Vagina (tissue), 2 donors: ENCODE data around the gene PANX1. TPM values are rescaled to one million over a fixed set of nuclear protein-coding genes. Genes with fewer than 3 reads are reported as not detected.
A peak's percentile ranks its signal among the peaks of the same experiment; 100 is the strongest.
"Not testable (repeated sequence)": the region's sequence is repeated elsewhere in the genome, so short reads cannot be mapped to it uniquely, and the experiment has no call there.

Experiments used
- DNase-seq, 2 donors: peaks; one replicate each; pipeline ENCODE4 v3.0.0-alpha.2; 2017; ENCODE audit errors: extremely low spot score in 2 of 2
- H3K27ac ChIP-seq: fragments of 200-600 bp; sonication (generic); one replicate; pipeline ENCODE4 v1.5.1; 2019
- H3K27me3 ChIP-seq: fragments of 200-600 bp; sonication (generic); one replicate; pipeline ENCODE4 v1.5.1; 2019
- H3K36me3 ChIP-seq, 2 donors: fragments of 200-600 bp; sonication (generic); one replicate each; pipeline ENCODE4 v1.5.1; 2017 to 2019
- H3K4me1 ChIP-seq: fragments of 200-600 bp; sonication (generic); one replicate; pipeline ENCODE4 v1.5.1; 2019
- H3K4me3 ChIP-seq, 2 donors: fragments of 200-600 bp; sonication (generic); 1 replicate in 1 of 2; 2 replicates in 1 of 2; pipeline ENCODE4 v1.5.1; 2016 to 2019
- H3K9me3 ChIP-seq: fragments of 200-600 bp; sonication (generic); one replicate; pipeline ENCODE4 v1.5.1; 2019
- POLR2A ChIP-seq, 2 donors: fragments of 450-650 bp; IDR thresholded peaks; one replicate each; pipeline ENCODE4 v1.6.1; 2017; ENCODE audit warnings: antibody characterized with exemption in 2 of 2, mild to moderate bottlenecking in 2 of 2, moderate library complexity in 2 of 2
- POLR2AphosphoS5 ChIP-seq, 2 donors: sonication (generic); formaldehyde crosslinking; IDR thresholded peaks; one replicate each; pipeline ENCODE4 v1.9.0; 2017; ENCODE audit warnings: antibody characterized with exemption in 2 of 2, mild to moderate bottlenecking in 2 of 2, low read depth in 1 of 2; ENCODE audit not compliant: insufficient read depth in 1 of 2
- intact Hi-C: fragments of 100-400 bp; cut with DNase I; formaldehyde crosslinking; loops from one replicate; pipeline ENCODE4 v1.15.1; 2023
- total RNA-seq: library from RNA; depleted of rRNA; stranded (reverse); fragments of >200 nt; gene quantifications from one replicate; pipeline ENCODE4 v1.2.3, GENCODE V29; 2016
- TF ChIP-seq, protein P1 (sequence below), 3 experiments: fragments of 450-650 bp in 2 of 3; fragments of 200-600 bp in 1 of 3; sonication (generic) in 1 of 3; IDR thresholded peaks; one replicate each; pipeline ENCODE4 v1.5.1; 2017 to 2019; ENCODE audit warnings: antibody characterized with exemption in 3 of 3, mild to moderate bottlenecking in 2 of 3, moderate library complexity in 2 of 3

Gene PANX1
- total RNA-seq, 1 donor from 2014 or later: 18.9 TPM

GRCh38 chr11:94117871-94118270 is 10.8 kb upstream of the PANX1 start:
- H3K27ac ChIP-seq: no peak overlapping the region
- no peaks in the 10 kb centered on the region for H3K36me3 ChIP-seq
- TF ChIP-seq POLR2AphosphoS5 (IDR thresholded peaks at IDR 0.05; ENCODE audit: insufficient read depth in 1 of 2, low read depth in 1 of 2) (no peak), POLR2A (IDR thresholded peaks at IDR 0.05) (no peak)
- TF ChIP-seq, protein P1, sequence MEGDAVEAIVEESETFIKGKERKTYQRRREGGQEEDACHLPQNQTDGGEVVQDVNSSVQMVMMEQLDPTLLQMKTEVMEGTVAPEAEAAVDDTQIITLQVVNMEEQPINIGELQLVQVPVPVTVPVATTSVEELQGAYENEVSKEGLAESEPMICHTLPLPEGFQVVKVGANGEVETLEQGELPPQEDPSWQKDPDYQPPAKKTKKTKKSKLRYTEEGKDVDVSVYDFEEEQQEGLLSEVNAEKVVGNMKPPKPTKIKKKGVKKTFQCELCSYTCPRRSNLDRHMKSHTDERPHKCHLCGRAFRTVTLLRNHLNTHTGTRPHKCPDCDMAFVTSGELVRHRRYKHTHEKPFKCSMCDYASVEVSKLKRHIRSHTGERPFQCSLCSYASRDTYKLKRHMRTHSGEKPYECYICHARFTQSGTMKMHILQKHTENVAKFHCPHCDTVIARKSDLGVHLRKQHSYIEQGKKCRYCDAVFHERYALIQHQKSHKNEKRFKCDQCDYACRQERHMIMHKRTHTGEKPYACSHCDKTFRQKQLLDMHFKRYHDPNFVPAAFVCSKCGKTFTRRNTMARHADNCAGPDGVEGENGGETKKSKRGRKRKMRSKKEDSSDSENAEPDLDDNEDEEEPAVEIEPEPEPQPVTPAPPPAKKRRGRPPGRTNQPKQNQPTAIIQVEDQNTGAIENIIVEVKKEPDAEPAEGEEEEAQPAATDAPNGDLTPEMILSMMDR (IDR thresholded peaks at IDR 0.05): no peak
- no peaks in the 10 kb centered on the region for H3K9me3 ChIP-seq
- intact Hi-C loops: no loop called here
- no peak for DNase-seq
- no peaks in the 10 kb centered on the region for H3K4me1 ChIP-seq
- no peak overlapping the region for H3K4me3 ChIP-seq
- no peaks in the 10 kb centered on the region for H3K27me3 ChIP-seq

- H3K4me3 ChIP-seq, H3K9me3 ChIP-seq, H3K27ac ChIP-seq, DNase-seq, H3K36me3 ChIP-seq, intact Hi-C loops, H3K27me3 ChIP-seq, H3K4me1 ChIP-seq: not testable (repeated sequence)
Measured at GRCh38 chr11:94119676-94120075, 9.0 kb upstream of the PANX1 start.

DNA sequence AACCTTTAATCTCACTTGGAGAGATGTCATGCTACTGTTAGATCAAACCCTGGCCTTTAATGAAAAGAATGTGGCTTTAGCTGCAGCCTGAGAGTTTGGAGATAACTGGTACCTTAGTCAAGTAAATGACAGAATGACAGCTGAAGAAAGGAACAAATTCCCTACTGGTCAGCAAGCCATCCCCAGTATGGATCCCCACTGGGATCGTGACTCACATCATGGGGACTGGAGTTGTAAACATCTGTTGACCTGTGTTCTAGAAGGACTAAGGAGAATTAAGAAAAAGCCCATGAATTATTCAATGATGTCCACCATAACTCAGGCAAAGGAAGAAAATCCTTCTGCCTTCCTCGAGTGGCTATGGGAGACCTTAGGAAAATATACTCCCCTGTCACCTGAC is 8.1 kb upstream of the PANX1 start:
- DNase-seq, H3K27me3 ChIP-seq, H3K4me3 ChIP-seq, H3K27ac ChIP-seq, H3K36me3 ChIP-seq, H3K4me1 ChIP-seq, intact Hi-C loops, H3K9me3 ChIP-seq: not testable (repeated sequence)

DNA sequence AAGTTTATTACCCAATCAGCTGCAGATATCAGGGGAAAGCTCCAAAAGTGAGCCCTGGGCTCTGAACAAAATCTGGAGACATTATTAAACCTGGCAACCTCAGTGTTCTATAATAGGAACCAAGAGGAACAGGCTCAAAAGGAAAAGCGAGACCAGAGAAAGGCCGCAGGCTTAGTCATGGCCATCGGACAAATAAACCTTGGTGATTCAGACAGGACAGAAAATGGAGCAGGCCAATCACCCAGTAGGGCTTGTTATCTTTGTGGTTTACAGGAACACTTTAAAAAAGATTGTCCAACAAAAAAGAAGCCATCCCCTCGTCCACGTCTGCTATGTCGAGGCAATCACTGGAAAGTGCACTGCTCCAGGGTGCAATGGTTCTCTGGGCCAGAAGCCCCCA is 7.7 kb upstream of the PANX1 start:
- DNase-seq: no peak
- no peak for TF ChIP-seq POLR2A (IDR thresholded peaks at IDR 0.05)
- no peaks in the 10 kb centered on the region for H3K27me3 ChIP-seq
- H3K36me3 ChIP-seq: no peaks in the 10 kb centered on the region
- H3K9me3 ChIP-seq: no peaks in the 10 kb centered on the region
- no peak overlapping the region for H3K4me3 ChIP-seq
- H3K4me1 ChIP-seq: no peaks in the 10 kb centered on the region
- intact Hi-C loops: no loop called here
- H3K27ac ChIP-seq: no peak overlapping the region

GRCh38 chr11:94125407-94126115 is 3.1 kb upstream of the PANX1 start:
- Histone ChIP-seq H3K4me3 (no peak overlapping the region), H3K27ac (no peak overlapping the region), H3K9me3 (no peaks in the 10 kb centered on the region), H3K36me3 (no peaks in the 10 kb centered on the region), H3K4me1 (peaks cover 22% of the 10 kb centered on the region), H3K27me3 (no peaks in the 10 kb centered on the region)
- no peak for TF ChIP-seq POLR2A (IDR thresholded peaks at IDR 0.05)
- TF ChIP-seq, protein P1 (IDR thresholded peaks at IDR 0.05): no peak
- no peak for TF ChIP-seq POLR2AphosphoS5 (IDR thresholded peaks at IDR 0.05; ENCODE audit: insufficient read depth in 1 of 2, low read depth in 1 of 2)
- DNase-seq: no peak
- intact Hi-C loops: no loop called here

DNA sequence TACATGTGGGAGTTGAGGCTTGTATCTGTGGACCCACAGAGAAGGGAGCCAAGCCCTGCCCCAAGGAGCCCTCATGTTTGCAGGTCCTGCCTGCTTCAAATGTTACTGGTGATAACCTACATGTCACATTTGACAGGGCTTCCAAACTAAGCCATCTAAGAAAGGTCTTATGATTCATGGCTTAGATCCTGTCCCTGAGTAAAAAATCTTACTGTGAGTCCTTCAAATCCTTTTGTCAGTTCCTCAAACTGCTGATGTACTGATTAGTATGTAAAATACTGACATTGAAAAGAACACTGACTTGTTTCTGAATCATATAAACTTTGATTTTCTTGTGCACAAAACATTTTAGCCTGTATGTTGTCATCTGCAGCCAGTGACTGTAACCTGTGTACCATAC is 1.0 kb upstream of the PANX1 start:
- intact Hi-C loops: no loop called here
- Histone ChIP-seq H3K27me3 (no peaks in the 10 kb centered on the region), H3K4me3 (peak overlapping the region in 1 of 2 donors; percentile 88), H3K9me3 (no peaks in the 10 kb centered on the region), H3K36me3 (no peaks in the 10 kb centered on the region), H3K27ac (peak overlapping the region; percentile 94), H3K4me1 (peaks cover 43% of the 10 kb centered on the region)
- DNase-seq: no peak
- no peak for TF ChIP-seq POLR2AphosphoS5 (IDR thresholded peaks at IDR 0.05; ENCODE audit: insufficient read depth in 1 of 2, low read depth in 1 of 2)
- TF ChIP-seq, protein P1 (IDR thresholded peaks at IDR 0.05): no peak
- no peak for TF ChIP-seq POLR2A (IDR thresholded peaks at IDR 0.05)
